Measurements from ENCODE around the gene ANGPT4.

- TF ChIP-seq EZH2 (IDR thresholded peaks at IDR 0.05) (no peak), POLR2AphosphoS5 (IDR thresholded peaks at IDR 0.05; ENCODE audit: borderline replicate concordance, low read depth, low read length) (no peak)
Measured at GRCh38 chr20:949717-950116, 33.6 kb upstream of the ANGPT4 start.

Data from SK-N-MC (cell line).